HCT116 (cell line): ENCODE results near the gene TANC1. TPM values are rescaled to one million over a fixed set of nuclear protein-coding genes. Genes with fewer than 3 reads are reported as not detected.

ENCODE experiments used
- ATAC-seq: fragments of 200-7000 bp; cut with Tn5 transposase; 2 replicates; pipeline ENCODE4 v1.9.1; 2020; ENCODE audit warnings: mild to moderate bottlenecking, moderate library complexity
- BruUV-seq: library from RNA; stranded (reverse); fragments of 400-500 nt; replicated peaks from 2 replicates; lab custom pipeline; 2021; lab: Mats Ljungman, UMichigan
- CTCF ChIA-PET: fragments of 300-600 bp; sonication (Branson Sonifier 250); formaldehyde crosslinking; loops from one replicate; lab custom pipeline; 2021; ENCODE audit warnings: antibody characterized with exemption; lab: Charles Lee
- POLR2A ChIA-PET: fragments of 300-600, 350-600 bp; sonication (Branson Sonifier 250); formaldehyde crosslinking; loops from one replicate; lab custom pipeline; 2021; ENCODE audit warnings: antibody characterized with exemption; lab: Charles Lee
- RAD21 ChIA-PET, 2 experiments: fragments of 300-600 bp; sonication (Branson Sonifier 250); formaldehyde crosslinking; loops; one replicate each; lab custom pipeline; 2023; ENCODE audit warnings: low total read pairs in 2 of 2; ENCODE audit not compliant: uncharacterized antibody in 2 of 2, unreplicated experiment in 2 of 2, low non-redundant PET in 1 of 2; lab: Charles Lee
- DNase-seq: peaks from one replicate; pipeline ENCODE4 v3.0.0-alpha.2; 2010; ENCODE audit warnings: low read depth, low spot score
- H2AFZ ChIP-seq: fragments of 200-600 bp; shearing (Covaris generic), sonication (generic); 2 replicates; pipeline ENCODE4 v1.6.1; 2017; ENCODE audit warnings: low read depth, mixed run types, mixed read lengths, antibody characterized with exemption, low read length; ENCODE audit not compliant: poor library complexity, severe bottlenecking
- H3K27ac ChIP-seq: 2 replicates; pipeline ENCODE4 v1.5.1; 2012; ENCODE audit warnings: low read depth, low read length
- H3K27me3 ChIP-seq: fragments of 200-600 bp; sonication (generic); 2 replicates; pipeline ENCODE4 v1.6.1; 2016; ENCODE audit warnings: mixed run types, low read length, mixed read lengths; ENCODE audit not compliant: insufficient read depth
- H3K36me3 ChIP-seq, 2 experiments: fragments of 200-500 bp in 1 of 2; fragments of 200-600 bp in 1 of 2; sonication (Bioruptor generic) in 1 of 2; sonication (generic) in 1 of 2; 2 replicates each; pipeline versions ENCODE4 v1.5.1 to v1.6.1; 2014 to 2016; ENCODE audit warnings: low read length in 2 of 2, inconsistent platforms in 1 of 2, mixed read lengths in 1 of 2, mixed run types in 1 of 2; ENCODE audit not compliant: insufficient read depth in 2 of 2, control insufficient read depth in 1 of 2
- H3K4me1 ChIP-seq, 2 experiments: fragments of 200-600 bp in 1 of 2; sonication (generic) in 1 of 2; 2 replicates each; pipeline versions ENCODE4 v1.5.1 to v1.6.1; 2012 to 2017; ENCODE audit warnings: low read length in 2 of 2, inconsistent platforms in 1 of 2, mild to moderate bottlenecking in 1 of 2, mixed read lengths in 1 of 2, mixed run types in 1 of 2, moderate library complexity in 1 of 2; ENCODE audit not compliant: insufficient read depth in 2 of 2, control insufficient read depth in 1 of 2
- H3K4me2 ChIP-seq: fragments of 200-600 bp; sonication (generic); 2 replicates; pipeline ENCODE4 v1.6.1; 2017; ENCODE audit warnings: mixed run types, low read length, mixed read lengths
- H3K4me3 ChIP-seq, 2 experiments: fragments of 200-600 bp in 1 of 2; sonication (generic) in 1 of 2; replicated peaks in 1 of 2; 2 replicates each; pipeline ENCODE4 v1.5.1; 2011 to 2016; ENCODE audit warnings: low read length in 2 of 2, control low read depth in 1 of 2, low read depth in 1 of 2, mild to moderate bottlenecking in 1 of 2, mixed read lengths in 1 of 2, mixed run types in 1 of 2
- H3K79me2 ChIP-seq: fragments of 200-600 bp; sonication (generic); 2 replicates; pipeline ENCODE4 v1.6.1; 2017; ENCODE audit warnings: mild to moderate bottlenecking, mixed run types, low read length, moderate library complexity, mixed read lengths; ENCODE audit not compliant: insufficient read depth
- H3K9ac ChIP-seq: fragments of 200-600 bp; sonication (generic); 2 replicates; pipeline ENCODE4 v1.6.1; 2016; ENCODE audit warnings: low read length, mixed read lengths
- H3K9me2 ChIP-seq: fragments of 200-600 bp; sonication (generic), shearing (Covaris generic); 2 replicates; pipeline ENCODE4 v1.6.1; 2017; ENCODE audit warnings: mixed run types, mild to moderate bottlenecking, moderate library complexity; ENCODE audit not compliant: insufficient read depth
- H3K9me3 ChIP-seq, 2 experiments: fragments of 200-500 bp in 1 of 2; fragments of 200-600 bp in 1 of 2; sonication (Bioruptor generic) in 1 of 2; sonication (generic) in 1 of 2; 2 replicates each; pipeline ENCODE4 v1.6.1; 2014 to 2017; ENCODE audit warnings: low read length in 2 of 2, mixed read lengths in 2 of 2, inconsistent platforms in 1 of 2, low read depth in 1 of 2, mild to moderate bottlenecking in 1 of 2, mixed run types in 1 of 2, moderate library complexity in 1 of 2; ENCODE audit not compliant: control insufficient read depth in 1 of 2, insufficient read depth in 1 of 2
- H4K20me1 ChIP-seq: fragments of 200-600 bp; sonication (generic), shearing (Covaris generic); 2 replicates; pipeline ENCODE4 v1.6.1; 2017; ENCODE audit warnings: mixed run types, mild to moderate bottlenecking, moderate library complexity; ENCODE audit not compliant: insufficient read depth
- CBX3 ChIP-seq: IDR thresholded peaks from 2 replicates; pipeline ENCODE4 v1.6.1; 2012; ENCODE audit warnings: low read depth
- CEBPB ChIP-seq: IDR thresholded peaks from 2 replicates; pipeline ENCODE4 v1.6.1; 2012; ENCODE audit warnings: low read depth
- EZH2phosphoT487 ChIP-seq: fragments of 200-600 bp; IDR thresholded peaks from 2 replicates; pipeline ENCODE4 v1.6.1; 2018; ENCODE audit warnings: antibody characterized with exemption, borderline replicate concordance
- FOSL1 ChIP-seq: IDR thresholded peaks from 2 replicates; pipeline ENCODE4 v1.6.1; 2012; ENCODE audit warnings: low read depth
- JUND ChIP-seq: IDR thresholded peaks from 2 replicates; pipeline ENCODE4 v1.6.1; 2012
- MAX ChIP-seq: IDR thresholded peaks from 2 replicates; pipeline ENCODE4 v1.6.1; 2012
- SIN3A ChIP-seq: IDR thresholded peaks from 2 replicates; pipeline ENCODE4 v1.6.1; 2012; ENCODE audit warnings: low read depth
- SP1 ChIP-seq: IDR thresholded peaks from 2 replicates; pipeline ENCODE4 v1.6.1; 2012; ENCODE audit warnings: low read depth
- TCF7L2 ChIP-seq: IDR thresholded peaks from 2 replicates; pipeline ENCODE4 v1.7.0; 2011; ENCODE audit warnings: borderline replicate concordance, inconsistent platforms; ENCODE audit not compliant: insufficient read depth, insufficient read length; ENCODE audit errors: extremely low read depth
- YY1 ChIP-seq: IDR thresholded peaks from 2 replicates; pipeline ENCODE4 v1.6.1; 2011; ENCODE audit warnings: low read length, low read depth, moderate library complexity, mild to moderate bottlenecking; ENCODE audit not compliant: insufficient replicate concordance; ENCODE audit errors: extremely low read depth
- ZBTB33 ChIP-seq: IDR thresholded peaks from 2 replicates; pipeline ENCODE4 v1.6.1; 2011; ENCODE audit warnings: mild to moderate bottlenecking, low read length, moderate library complexity; ENCODE audit not compliant: insufficient replicate concordance; ENCODE audit errors: extremely low read depth
- ZFX ChIP-seq: fragments of 450-650 bp; IDR thresholded peaks from 2 replicates; pipeline ENCODE4 v1.6.1; 2017
- ZNF274 ChIP-seq: fragments of 200-500 bp; sonication (Bioruptor generic); IDR thresholded peaks from 2 replicates; pipeline ENCODE4 v1.6.1; 2014; ENCODE audit warnings: mild to moderate bottlenecking, low read depth, low read length, inconsistent platforms
- intact Hi-C: fragments of 100-400 bp; cut with micrococcal nuclease; formaldehyde crosslinking; loops from 2 replicates; pipeline ENCODE4 v1.10.0; 2022
- total RNA-seq: library from RNA; stranded (reverse); gene quantifications from one replicate; pipeline ENCODE4 v1.2.1, GENCODE V29; 2021; ENCODE audit not compliant: unreplicated experiment

Gene TANC1
- total RNA-seq, 1 experiment from 2014 or later, result 15.1 TPM

DNA sequence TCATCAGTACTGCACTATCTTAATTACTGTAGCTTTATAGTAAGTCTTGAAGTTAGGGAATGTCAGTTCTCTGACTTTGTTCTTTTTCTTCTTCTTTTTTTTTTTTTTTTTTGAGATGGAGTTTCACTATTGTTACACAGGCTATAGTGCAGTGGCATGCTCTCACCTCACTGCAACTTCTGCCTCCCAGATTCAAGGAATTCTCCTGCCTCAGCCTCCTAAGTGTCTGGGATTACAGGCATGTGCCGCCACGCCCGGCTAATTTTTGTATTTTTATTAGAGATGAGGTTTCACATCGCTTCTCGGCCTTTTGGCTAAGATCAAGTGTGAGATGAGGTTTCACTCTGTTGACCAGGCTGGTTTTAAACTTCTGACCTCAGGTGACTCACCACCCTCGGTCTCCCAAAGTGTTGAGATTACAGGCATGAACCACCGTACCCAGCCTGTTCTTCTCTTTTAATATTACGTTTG is 41.9 kb upstream of the TANC1 start:
- peak; percentile 85 for ATAC-seq
- ChIA-PET CTCF (no interaction called here), RAD21 (no interaction called here), POLR2A (interaction anchor here (0.7 kb wide), 1 partner anchor 25 kb away, joined by 3 read pairs; no protein-coding TSS in a partner anchor)
- Histone ChIP-seq H3K4me1 (peaks cover 13 to 34% of the 10 kb centered on the region in 2 experiments; a peak in 3 of 4 replicates), H3K9ac (no peak overlapping the region), H4K20me1 (no peaks in the 10 kb centered on the region), H2AFZ (peak overlapping the region; percentile 87), H3K4me3 (peak overlapping the region in 1 of 2 experiments; percentile 24; a peak in 2 of 4 replicates), H3K4me2 (peak overlapping the region; percentile 63), H3K27me3 (no peaks in the 10 kb centered on the region), H3K27ac (no peak overlapping the region), H3K9me3 (no peaks in the 10 kb centered on the region; a peak in 1 of 4 replicates), H3K9me2 (no peaks in the 10 kb centered on the region), H3K79me2 (no peaks in the 10 kb centered on the region), H3K36me3 (no peaks in the 10 kb centered on the region)
- intact Hi-C loops, result no loop called here
- DNase-seq, result peak; percentile 34
- TF ChIP-seq SIN3A, result peak; percentile 56; the same call in 1 of the 2 replicates
- peak; percentile 53; the same call in 1 of the 2 replicates for TF ChIP-seq JUND
- no peak for TF ChIP-seq ZBTB33
- TF ChIP-seq ZFX, result no peak
- TF ChIP-seq YY1, result no peak
- TF ChIP-seq ZNF274, result no peak
- TF ChIP-seq SP1, result peak; percentile 49
- peak; percentile 72 for TF ChIP-seq FOSL1
- TF ChIP-seq CBX3, result peak; percentile 27; the same call in 1 of the 2 replicates
- TF ChIP-seq TCF7L2, result no peak
- TF ChIP-seq EZH2phosphoT487, result no peak
- TF ChIP-seq MAX, result peak; percentile 61
- TF ChIP-seq CEBPB, result no peak
- no TSS peak for BruUV-seq
